CD4-positive, alpha-beta T cell treated with Interleukin-4 for 4 hours (primary cell): Measurements from ENCODE around the gene PLRG1.

Source experiments
- DNase-seq: peaks from one replicate; pipeline ENCODE4 v3.0.0-alpha.2; 2020

The PLRG1 gene

DNA sequence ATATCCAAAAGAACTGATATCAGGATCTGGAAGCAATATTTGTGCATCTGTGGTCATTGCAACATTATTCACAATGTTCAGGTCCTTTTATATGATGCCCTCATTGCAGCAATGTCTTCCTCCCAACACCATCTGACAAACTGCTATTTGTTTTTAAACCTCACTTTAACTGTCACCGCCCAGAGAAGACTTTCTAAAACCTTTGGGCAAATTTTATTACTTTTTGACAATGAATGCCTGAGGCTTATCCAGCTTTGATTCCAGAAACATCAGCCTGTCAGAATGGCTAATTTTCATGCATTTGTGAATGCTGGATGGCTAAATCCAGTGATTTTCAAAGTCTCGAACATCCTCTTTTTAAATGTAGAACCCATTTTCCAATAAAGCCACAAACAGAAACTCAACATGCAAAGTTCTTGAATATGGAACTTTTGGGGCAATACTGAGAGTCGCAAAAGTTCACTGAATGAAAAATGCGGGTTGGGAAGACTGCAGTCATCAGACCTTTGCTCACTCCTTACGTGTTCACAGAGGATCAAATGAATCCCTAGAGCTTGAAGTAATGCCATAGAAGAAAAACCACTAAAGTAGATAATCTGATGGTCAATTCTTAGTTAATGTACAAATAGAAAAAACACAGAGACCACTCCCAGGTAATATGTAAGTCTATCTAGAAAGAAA, 23.1 kb upstream of the PLRG1 start:
- DNase-seq, result no peak

DNA sequence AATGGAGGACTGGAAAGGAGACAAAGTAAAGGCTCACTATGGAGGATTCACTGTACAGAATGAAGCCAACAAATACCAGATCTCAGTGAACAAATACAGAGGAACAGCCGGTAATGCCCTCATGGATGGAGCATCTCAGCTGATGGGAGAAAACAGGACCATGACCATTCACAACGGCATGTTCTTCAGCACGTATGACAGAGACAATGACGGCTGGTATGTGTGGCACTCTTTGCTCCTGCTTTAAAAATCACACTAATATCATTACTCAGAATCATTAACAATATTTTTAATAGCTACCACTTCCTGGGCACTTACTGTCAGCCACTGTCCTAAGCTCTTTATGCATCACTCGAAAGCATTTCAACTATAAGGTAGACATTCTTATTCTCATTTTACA, 19.4 kb upstream of the PLRG1 start:
- no peak for DNase-seq

DNA sequence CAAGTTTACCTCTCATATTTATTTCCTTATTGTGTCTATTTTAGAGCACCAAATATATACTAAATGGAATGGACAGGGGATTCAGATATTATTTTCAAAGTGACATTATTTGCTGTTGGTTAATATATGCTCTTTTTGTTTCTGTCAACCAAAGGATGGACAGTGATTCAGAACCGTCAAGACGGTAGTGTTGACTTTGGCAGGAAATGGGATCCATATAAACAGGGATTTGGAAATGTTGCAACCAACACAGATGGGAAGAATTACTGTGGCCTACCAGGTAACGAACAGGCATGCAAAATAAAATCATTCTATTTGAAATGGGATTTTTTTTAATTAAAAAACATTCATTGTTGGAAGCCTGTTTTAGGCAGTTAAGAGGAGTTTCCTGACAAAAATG, 18.8 kb upstream of the PLRG1 start:
- no peak for DNase-seq

DNA sequence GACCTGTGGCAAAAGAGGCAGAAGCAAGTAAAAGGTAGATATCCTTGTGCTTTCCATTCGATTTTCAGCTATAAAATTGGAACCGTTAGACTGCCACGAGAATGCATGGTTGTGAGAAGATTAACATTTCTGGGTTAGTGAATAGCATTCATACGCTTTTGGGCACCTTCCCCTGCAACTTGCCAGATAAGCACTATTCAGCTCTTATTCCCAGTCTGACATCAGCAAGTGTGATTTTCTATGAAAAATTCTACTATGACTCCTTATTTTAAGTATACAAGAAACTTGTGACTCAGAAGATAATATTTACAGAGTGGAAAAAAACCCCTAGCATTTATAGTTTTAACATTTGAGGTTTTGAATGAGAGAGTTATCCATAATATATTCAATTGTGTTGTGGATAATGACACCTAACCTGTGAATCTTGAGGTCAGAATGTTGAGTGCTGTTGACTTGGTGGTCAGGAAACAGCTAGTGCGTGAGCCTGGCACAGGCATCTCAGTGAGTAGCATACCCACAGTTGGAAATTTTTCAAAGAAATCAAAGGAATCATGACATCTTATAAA, 16.5 kb upstream of the PLRG1 start:
- DNase-seq, result no peak

DNA sequence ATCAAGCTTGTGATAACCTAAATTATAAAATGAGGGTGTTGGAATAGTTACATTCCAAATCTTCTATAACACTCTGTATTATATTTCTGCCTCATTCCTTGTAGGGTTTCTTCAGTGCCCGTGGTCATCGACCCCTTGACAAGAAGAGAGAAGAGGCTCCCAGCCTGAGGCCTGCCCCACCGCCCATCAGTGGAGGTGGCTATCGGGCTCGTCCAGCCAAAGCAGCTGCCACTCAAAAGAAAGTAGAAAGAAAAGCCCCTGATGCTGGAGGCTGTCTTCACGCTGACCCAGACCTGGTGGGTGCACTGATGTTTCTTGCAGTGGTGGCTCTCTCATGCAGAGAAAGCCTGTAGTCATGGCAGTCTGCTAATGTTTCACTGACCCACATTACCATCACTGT, 15.5 kb upstream of the PLRG1 start:
- DNase-seq, result no peak

DNA sequence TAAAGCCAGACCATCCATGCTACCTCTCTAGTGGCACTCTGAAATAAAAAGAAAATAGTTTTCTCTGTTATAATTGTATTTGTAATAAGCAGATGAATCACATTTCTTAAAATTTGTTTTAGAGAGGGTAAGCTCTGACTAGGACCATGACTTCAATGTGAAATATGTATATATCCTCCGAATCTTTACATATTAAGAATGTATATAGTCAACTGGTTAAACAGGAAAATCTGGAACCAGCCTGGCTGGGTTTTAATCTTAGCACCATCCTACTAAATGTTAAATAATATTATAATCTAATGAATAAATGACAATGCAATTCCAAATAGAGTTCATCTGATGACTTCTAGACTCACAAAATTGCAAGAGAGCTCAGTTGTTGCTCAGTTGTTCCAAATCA, 14.1 kb upstream of the PLRG1 start:
- no peak for DNase-seq

DNA sequence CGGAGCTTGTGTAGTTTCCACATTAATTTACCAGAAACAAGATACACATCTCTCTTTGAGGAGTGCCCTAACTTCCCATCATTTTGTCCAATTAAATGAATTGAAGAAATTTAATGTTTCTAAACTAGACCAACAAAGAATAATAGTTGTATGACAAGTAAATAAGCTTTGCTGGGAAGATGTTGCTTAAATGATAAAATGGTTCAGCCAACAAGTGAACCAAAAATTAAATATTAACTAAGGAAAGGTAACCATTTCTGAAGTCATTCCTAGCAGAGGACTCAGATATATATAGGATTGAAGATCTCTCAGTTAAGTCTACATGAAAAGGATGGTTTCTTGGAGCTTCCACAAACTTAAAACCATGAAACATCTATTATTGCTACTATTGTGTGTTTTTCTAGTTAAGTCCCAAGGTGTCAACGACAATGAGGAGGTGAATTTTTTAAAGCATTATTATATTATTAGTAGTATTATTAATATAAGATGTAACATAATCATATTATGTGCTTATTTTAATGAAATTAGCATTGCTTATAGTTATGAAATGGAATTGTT, 12.6 kb upstream of the PLRG1 start, which contains the start of gene FGB:
FGB (plus strand) TSS at position 315 of the 558 bp plus-strand sequence; CDS start at position 323, 8 bp downstream.
- DNase-seq, result no peak

DNA sequence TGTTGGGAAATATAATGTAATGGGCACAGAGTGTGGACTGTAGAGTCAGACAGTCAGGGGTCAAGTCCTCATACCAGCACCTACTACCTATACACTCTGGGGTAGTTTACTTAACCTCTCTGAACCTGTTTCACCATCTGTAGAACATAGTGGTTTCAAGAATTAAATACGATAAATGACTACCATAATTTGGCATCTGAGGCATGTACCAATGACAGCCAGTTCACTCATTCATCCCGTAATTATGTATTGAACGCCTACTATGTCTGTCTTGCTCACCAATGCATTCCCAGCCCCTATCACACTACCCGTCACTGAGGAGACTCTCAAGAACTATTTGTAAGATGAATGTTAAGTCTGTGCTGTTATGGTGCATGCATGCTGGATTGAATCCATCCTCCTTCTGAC, 10.6 kb upstream of the PLRG1 start:
- no peak for DNase-seq

DNA sequence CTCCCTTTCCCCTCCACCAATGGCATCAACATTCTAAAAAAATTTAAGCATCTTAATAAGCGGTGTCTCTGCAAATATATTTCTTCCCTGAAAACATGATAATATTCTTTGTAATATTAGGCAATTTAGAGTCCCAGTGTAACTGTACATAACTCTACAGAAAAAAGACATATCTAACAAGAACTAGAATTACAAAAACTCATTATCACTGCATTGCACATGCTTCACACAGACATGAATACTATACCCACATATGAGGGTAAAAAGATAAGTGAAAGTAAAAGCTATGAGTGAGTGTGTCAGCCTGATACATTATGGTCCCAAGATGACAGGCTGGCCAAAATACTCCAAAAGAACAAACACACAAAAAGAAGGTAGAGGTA, 10.2 kb upstream of the PLRG1 start:
- DNase-seq, result no peak

DNA sequence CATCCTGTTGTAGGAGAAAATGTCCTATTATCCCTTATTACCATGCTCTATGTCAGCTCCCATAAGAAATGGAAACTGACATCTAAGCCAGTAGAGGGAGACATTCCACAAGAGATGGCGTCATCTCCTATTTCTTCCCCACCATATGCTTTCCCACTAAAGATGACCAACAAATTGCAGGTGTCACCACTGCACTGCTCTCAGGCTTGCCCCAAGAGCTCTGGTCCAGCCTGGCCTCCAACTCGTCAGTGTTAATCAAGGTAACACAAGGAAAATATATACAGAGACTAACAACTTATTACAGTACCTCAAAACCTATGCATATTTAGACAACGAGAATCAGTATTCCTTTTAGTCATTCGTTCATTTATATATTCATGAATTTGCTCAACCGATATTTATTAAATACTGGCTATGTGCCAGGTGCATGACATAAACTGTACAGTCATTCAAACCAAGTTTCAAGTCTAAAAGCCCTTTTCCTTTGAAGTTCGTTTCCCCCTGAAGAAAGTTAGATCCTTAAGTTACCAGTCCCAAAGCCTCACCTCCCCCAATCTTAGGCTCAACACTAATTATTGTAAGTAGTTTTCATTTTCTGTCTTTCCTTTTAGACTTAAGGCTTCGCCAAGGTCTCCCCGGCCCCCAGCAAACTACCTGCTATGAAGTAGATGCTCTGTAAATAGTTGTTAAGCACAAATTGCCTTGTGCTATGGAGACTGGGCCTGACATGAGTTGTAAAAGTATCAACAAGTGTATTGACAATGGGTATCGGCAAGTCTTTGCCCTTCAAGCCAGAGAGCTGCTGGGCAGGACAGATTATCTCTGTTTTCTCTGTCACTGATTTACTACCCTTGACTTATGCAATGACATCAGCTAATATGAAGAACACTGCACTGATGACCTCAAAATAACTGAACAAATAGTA, 9.6 kb upstream of the PLRG1 start:
- DNase-seq, result peak; percentile 12

DNA sequence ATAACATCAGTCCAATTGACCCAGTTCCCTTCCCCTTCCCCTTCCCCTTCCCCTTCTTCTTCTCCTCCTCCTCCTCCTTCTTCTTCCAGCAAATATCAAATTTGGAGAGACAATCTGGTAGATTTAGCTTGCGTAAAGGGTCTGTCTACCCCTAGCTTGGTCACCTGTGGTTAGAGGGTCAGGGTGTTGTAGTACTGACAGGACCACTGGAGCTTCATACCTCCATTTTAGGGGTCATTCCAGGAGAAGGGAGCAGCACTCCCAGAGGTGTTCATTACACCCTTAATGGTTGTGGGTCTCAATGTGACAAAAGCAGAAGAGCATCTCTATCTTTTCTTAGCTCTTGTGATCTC, 8.9 kb upstream of the PLRG1 start:
- no peak for DNase-seq

DNA sequence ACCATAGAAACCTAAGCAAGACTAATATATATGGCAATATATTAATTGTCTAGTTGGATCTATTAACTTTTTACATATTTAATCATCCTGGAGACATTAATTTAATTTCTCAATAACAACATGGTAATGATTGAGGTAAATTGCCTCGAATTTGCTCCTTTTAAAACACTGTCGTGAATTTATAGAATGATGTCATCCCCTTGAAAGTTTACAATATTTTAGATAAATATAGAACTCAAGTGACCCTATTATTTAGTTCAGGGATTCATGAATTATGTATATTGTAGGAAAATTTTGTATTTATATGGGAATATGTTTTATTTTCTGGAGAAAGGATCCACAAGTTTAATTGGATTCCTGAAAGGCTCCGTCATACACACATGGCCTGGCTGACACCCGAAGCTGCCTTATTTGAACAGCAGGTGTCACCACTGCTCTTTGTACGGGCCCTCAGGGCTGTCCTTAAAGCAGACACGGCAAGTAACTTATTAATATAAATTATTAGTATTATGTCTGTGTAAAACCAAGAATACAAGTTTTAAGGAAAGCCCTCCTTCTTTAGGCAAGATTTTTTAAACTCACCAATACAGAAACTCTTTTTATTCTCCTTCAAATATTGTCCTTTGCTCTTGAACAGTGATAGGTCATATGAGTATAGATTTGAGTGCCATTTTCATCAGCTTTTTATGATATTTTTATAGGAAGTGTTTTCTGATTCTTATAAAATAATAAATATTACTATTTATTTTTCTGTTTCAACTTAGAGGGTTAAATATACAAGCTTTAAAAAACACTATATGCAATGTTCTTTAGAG, 1.9 kb upstream of the PLRG1 start:
- peak; percentile 79 for DNase-seq

DNA sequence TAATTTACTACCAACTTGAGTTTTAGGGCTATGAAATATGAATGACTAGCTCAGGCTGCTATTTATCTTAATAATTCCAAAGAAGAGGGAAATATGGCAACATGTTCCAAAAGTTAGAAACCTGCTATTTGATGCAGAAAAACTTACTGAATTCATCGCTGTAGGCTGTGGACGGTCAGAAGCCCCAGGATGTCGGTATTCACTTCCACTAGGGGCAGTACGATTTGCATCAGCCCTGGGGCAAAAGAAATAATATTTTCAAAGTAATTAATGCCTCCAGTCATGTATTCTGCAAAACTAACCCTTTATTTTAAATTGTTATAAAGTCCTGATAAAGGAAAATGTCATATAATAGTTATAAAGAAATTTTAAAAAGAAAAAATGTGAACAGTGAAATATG, 4.5 kb downstream of the PLRG1 start:
- no peak for DNase-seq

DNA sequence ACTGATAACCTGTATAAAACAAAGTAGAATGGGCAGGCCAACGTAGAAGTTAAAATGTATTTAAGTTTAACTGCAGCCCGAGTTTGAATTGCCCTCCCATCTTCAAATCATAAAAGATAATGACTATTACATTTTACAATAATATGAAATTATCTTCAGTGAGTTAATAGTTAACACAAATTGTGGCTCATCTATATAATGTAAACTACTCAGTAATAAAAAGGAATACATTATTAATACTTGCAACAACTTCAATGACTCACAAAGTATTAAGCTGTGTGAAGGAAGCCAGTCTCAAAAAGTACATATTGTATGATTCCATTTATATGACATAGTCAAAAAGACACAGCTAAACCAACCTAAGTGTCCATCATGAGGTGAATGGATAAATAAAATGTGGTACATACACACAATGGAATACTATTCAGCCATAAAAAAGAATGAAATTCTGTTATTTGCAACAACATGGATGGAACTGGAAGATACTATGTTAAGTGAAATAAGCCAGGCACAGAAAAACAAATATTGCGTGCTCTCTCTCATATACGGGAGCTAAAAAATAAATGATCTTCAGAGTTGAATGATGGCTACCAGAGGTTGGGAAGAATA, 7.8 kb downstream of the PLRG1 start:
- DNase-seq, result no peak

DNA sequence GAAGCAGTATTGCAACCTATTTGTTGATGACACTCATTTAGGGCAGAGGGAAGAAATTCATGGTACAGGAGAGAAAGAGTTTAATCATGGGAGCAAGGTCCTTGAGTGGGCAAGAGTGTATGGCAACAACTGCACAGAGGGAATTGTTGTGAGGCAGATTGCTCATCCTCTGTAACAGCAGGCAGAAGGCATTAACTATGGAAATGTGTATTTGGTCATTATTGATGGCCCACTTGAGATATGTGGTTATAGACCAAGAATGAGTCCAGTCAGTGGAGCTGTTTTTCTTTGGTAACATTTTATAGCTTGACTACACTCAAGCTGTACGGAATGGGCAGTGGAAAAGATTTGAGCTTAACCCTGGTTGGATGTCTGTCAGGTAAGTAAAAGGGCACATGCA, 15.9 kb downstream of the PLRG1 start:
- DNase-seq, result no peak

DNA sequence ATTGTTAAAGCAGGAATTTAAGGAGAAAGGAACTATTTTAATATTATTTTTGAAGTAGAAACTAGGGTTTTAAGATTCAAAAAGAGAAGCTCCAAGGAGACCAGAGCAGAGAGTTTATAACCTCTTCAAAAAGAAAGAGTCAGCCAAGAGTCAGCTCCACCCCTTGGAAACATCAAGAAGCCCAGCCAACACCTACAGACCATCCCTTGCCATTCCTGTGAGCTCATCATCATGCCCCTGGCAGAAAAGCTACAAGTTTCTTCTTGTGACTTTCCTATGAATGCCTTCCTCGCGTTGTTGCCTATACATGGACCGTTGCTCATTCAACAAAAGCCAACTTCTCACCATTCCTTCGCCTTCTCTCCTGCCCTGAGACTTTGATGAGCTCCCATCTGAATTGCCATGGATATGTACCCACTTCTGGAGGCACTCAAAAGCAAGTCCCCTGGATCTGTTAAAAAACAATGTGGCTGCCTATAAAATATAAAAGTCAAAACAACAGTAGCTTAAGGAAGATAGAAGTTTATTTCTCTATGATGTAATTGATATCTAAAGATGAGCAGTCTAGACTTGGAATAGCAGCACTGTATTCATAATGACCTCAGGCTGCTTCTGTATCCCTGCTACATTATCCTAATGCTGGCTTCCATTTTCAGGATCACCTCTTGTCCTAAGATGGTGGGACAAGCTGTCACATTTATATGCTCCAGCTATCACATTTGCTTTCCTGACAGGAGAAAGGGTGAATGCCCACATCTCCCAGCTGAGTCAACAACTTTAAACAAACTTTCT, 20.3 kb downstream of the PLRG1 start:
- no peak for DNase-seq

DNA sequence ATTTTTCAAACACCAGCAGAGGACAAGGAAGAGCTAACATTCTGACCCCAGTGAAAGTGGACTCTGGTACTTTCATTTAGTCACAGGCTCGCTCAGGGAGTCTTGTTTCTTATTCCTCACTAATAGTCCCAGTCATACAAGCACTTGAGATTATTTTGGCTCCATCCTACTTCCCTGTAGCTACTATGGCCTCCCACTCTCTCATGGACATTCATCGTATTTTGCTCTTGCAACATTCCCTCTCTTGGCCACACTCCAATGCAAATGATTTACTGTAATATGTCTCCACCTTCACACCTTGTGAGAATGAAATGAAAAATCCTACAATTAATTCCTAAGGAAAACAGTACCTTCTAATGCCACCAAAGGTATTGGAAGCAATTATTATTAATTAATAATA, 21.3 kb downstream of the PLRG1 start:
- DNase-seq, result no peak

DNA sequence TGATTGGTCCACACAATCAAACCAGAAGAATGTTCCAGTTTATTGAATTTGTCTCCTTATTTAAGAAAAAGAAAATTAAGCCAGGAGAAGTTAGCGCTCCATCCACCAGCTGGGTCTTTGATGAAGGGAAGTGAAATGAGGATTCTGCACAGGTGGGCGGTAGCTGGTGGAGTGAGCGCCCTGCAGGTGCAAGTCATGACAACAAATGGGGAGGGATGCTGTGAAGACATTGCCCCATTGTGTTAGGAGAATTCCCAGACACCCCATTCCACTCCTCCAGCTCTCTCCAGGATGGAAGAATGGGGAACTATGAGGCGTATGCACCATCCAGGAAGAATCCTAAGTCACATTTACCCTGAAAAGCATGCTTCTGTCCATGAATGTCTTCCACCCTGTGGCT, 22.9 kb downstream of the PLRG1 start:
- no peak for DNase-seq

DNA sequence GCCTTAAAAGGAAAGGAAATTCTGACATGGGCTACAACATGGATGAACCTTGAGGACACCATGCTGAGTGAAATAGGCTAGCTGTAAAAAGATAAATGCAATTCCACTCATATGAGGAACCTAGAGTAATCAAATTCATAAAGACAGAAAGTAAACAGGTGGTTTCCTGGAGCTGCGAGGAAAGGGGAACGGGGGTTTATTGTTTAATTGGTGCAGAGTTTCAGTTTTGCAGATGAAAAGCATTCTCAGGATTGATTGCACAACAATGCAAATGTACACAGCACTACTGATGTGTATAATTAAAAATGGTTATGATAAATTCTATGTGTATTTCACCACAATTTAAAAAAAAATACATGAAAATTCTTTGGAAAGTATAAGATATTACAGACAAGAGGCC, 24.0 kb downstream of the PLRG1 start:
- DNase-seq, result no peak

DNA sequence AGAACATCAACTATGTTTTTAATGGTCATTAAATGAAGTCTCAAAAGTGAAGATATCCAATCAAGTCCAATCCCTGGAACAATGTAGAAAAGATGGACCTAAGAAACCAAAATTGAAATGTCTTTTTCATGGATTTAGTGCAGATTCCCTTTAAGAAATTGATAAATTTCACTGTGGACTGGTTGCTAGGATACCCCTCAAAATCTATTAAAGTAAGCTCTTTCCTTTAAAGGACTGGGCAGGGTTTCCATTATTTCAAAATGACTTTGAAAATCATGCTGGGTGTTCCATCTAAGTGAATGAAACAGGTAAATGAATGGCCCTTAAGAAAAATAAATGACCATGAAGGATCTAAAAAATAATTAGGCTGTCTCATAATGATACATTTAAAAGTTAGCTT, 28.6 kb downstream of the PLRG1 start:
- no peak for DNase-seq

DNA sequence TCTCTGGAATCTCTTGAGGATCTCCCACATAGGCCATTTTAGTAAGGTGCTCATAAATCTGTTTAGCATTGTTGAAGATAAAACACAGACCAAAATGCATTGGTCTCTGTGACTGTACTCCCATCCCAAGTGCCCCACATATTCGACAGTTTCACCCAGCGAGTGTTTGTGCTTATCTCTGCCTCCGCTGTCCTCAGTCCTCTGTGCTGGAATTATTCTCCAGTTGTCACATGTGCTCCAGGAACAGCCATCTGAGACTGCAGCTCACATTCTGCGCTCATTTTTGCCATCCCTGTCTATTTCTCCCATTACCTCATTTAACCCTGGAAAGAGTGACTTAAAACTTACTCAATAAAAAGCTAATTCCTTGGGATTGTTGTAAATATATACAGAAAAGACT, 31.0 kb downstream of the PLRG1 start:
- DNase-seq, result no peak

DNA sequence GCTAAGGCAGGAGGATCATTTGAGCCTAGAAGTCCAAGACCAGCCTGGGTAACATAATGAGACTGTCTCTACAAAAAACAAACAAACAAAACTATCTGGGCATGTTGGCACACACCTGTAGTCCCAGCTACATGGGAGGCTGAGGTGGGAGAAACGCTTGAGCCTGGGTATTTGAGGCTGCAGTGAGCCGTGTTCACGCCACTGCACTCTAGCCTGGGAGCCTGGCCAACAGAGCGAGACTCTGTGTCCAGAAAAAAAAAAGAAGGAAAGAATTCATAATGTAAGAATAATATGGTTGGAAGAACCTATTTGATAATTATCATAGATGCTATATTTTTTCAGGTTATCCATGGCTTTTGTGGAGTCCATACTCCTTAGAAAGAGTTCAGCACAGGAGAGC, 32.6 kb downstream of the PLRG1 start:
- no peak for DNase-seq
